ENCODE data around the gene APOL2. TPM values are rescaled to one million over a fixed set of nuclear protein-coding genes. Genes with fewer than 3 reads are reported as not detected.

Gene APOL2
- total RNA-seq, 1 donor from 2014 or later = 12.8 TPM

GRCh38 chr22:36284171-36284571 lies 44.8 kb upstream of the APOL2 start:
- H3K27ac ChIP-seq = no peak overlapping the region
- H3K4me1 ChIP-seq = peaks cover 3% of the 10 kb centered on the region
- H3K27ac Mint-ChIP-seq = no peak overlapping the region
- H2AFZ ChIP-seq (replicated peaks) = no peak overlapping the region
- H3K4me2 ChIP-seq = no peak overlapping the region
- TF ChIP-seq EZH2phosphoT487 (IDR thresholded peaks at IDR 0.05) = no peak
- no peak for TF ChIP-seq EZH2 (IDR thresholded peaks at IDR 0.05)
- TF ChIP-seq CTCF (IDR thresholded peaks at IDR 0.05) = no peak
- no peaks in the 10 kb centered on the region for H3K27me3 ChIP-seq
- no peaks in the 10 kb centered on the region for H3K9me3 ChIP-seq (ENCODE audit: low read depth)
- DNase-seq (ENCODE audit: low spot score) = no peak
- H3K4me3 Mint-ChIP-seq = no peak overlapping the region
- H3K9ac ChIP-seq = no peak overlapping the region
- peaks cover 12% of the 10 kb centered on the region for H3F3A ChIP-seq (ENCODE audit: low read depth)
- no peaks in the 10 kb centered on the region for H3K79me2 ChIP-seq (ENCODE audit: low read depth)
- H3K9me3 Mint-ChIP-seq = no peaks in the 10 kb centered on the region
- no peaks in the 10 kb centered on the region for H3K36me3 ChIP-seq
- peaks cover 2% of the 10 kb centered on the region for H3K27me3 Mint-ChIP-seq (ENCODE audit: insufficient read depth, low read depth)
- peaks cover 3% of the 10 kb centered on the region for H4K20me1 ChIP-seq (ENCODE audit: low read depth)
- peaks cover 10% of the 10 kb centered on the region for H3K4me1 Mint-ChIP-seq
- no peak overlapping the region for H3K4me3 ChIP-seq
- H3K36me3 Mint-ChIP-seq = peaks cover 32% of the 10 kb centered on the region

- no peaks in the 10 kb centered on the region for H3K9me3 Mint-ChIP-seq
- H3K36me3 Mint-ChIP-seq = peaks cover 26% of the 10 kb centered on the region
- Histone ChIP-seq H2AFZ (replicated peaks) (no peak overlapping the region), H3K4me3 (no peak overlapping the region), H3K4me1 (peaks cover 8% of the 10 kb centered on the region), H3K27me3 (no peaks in the 10 kb centered on the region), H3K27ac (no peak overlapping the region), H3K79me2 (ENCODE audit: low read depth) (no peaks in the 10 kb centered on the region), H4K20me1 (ENCODE audit: low read depth) (peaks cover 3% of the 10 kb centered on the region), H3K4me2 (no peak overlapping the region), H3K36me3 (no peaks in the 10 kb centered on the region), H3F3A (ENCODE audit: low read depth) (peaks cover 24% of the 10 kb centered on the region), H3K9me3 (ENCODE audit: low read depth) (no peaks in the 10 kb centered on the region), H3K9ac (no peak overlapping the region)
- H3K27me3 Mint-ChIP-seq (ENCODE audit: insufficient read depth, low read depth) = no peaks in the 10 kb centered on the region
- TF ChIP-seq EZH2phosphoT487 (IDR thresholded peaks at IDR 0.05) (no peak), EZH2 (IDR thresholded peaks at IDR 0.05) (no peak), CTCF (IDR thresholded peaks at IDR 0.05) (no peak)
- peaks cover 12% of the 10 kb centered on the region for H3K4me1 Mint-ChIP-seq
- DNase-seq (ENCODE audit: low spot score) = no peak
- no peak overlapping the region for H3K27ac Mint-ChIP-seq
- H3K4me3 Mint-ChIP-seq = no peak overlapping the region
Measured at GRCh38 chr22:36282328-36282831, 43.1 kb upstream of the APOL2 start.

- Mint-ChIP-seq H3K9me3 (no peaks in the 10 kb centered on the region), H3K4me1 (peaks cover 10% of the 10 kb centered on the region), H3K36me3 (peaks cover 23% of the 10 kb centered on the region), H3K27ac (no peak overlapping the region), H3K27me3 (ENCODE audit: insufficient read depth, low read depth) (no peaks in the 10 kb centered on the region), H3K4me3 (no peak overlapping the region)
- no peaks in the 10 kb centered on the region for H3K9me3 ChIP-seq (ENCODE audit: low read depth)
- H3K36me3 ChIP-seq = no peaks in the 10 kb centered on the region
- no peak overlapping the region for H3K9ac ChIP-seq
- DNase-seq (ENCODE audit: low spot score) = no peak
- H3K4me1 ChIP-seq = peaks cover 9% of the 10 kb centered on the region
- no peak overlapping the region for H3K4me3 ChIP-seq
- TF ChIP-seq EZH2 (IDR thresholded peaks at IDR 0.05) (no peak), EZH2phosphoT487 (IDR thresholded peaks at IDR 0.05) (no peak), CTCF (IDR thresholded peaks at IDR 0.05) (no peak)
- no peak overlapping the region for H3K4me2 ChIP-seq
- peaks cover 21% of the 10 kb centered on the region for H3F3A ChIP-seq (ENCODE audit: low read depth)
- H2AFZ ChIP-seq (replicated peaks) = no peak overlapping the region
- peaks cover under 1% of the 10 kb centered on the region for H4K20me1 ChIP-seq (ENCODE audit: low read depth)
- H3K27ac ChIP-seq = no peak overlapping the region
- no peaks in the 10 kb centered on the region for H3K79me2 ChIP-seq (ENCODE audit: low read depth)
- no peaks in the 10 kb centered on the region for H3K27me3 ChIP-seq
Measured at GRCh38 chr22:36281781-36282327, 42.5 kb upstream of the APOL2 start.

Measured in neural progenitor cell (in vitro differentiated cells).